Activated naive CD4-positive, alpha-beta T cell treated with Interleukin-2 at 50 U/mL for 16 hours (primary cell): Measurements from ENCODE around the gene NAT8L.

ENCODE experiments used
- DNase-seq: peaks from one replicate; pipeline ENCODE4 v3.0.0-alpha.2; 2020

Gene NAT8L

DNA sequence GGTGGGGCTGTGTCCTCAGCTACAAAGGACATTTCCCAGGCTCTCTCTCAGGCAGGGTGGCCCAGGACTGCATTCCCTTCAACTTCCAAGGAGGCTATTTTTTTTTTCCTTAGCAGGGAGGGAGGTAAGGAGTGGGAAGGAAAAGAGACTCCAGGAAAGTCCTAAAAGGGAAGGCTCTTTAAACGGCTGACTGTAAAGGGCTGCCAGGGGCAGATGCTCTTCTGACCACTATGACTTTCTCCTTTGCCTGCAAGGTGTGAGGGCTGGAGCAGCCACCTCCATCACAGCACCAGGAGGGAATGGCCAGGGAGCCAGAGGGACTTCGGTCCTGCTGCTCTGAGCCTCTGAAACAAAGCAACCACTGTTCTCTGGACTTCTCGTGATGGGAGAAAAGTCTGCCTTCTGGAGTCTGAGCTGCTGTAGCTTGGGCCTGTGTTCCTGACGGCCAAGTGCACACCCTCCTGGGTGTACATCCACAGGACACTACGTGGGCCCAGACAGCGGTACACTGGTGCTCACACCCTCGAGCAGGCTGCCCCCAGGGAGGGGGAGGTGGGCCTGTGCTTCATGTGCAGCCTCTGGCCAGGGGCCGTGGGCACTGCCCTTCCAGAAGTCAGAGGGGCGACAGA lies 17.9 kb downstream of the NAT8L start:
- no peak for DNase-seq

DNA sequence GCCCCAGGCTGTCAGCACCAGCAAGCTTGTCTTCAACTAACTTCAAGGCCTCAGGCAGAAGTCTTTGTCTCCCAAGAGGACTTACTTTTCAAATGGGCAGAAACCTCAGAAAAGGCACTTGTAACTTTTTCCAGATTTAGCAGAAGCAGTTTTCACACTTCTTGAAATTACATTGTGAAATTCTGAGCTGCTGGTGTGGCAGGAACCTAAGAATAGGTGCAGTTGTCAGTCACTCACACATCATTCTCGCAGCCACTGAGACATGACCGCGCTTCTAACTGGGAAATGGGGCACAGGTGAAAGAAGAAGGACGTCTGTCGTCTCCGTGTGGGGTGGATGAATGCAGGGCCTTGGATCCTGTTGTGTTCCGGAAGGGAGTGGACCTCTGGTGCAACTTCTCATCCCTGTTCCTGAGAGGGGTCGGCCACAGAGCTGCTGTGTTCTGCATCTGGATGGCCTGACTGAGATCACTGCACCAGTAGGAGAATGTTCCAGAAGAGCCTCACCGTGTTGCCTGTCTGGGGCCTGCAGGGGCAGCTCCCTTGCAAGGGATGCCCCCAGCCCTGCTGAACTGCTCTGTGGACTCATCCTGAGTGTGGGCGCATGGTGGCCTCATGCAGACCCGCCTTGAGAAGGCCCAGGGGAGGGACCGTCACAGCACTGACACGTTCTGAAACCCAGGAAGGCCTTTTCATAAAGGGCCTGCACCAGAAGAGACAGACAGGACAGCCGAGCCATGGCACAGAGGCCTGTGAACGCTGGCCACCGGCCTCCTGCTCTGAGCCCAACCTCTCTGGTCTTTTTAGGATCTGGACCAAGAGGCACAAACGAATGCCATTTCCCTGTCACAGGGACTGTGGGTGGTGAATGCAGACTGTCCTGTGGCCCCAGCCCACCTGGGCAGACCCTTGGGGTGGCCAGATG lies 18.7 kb downstream of the NAT8L start:
- DNase-seq, result no peak

DNA sequence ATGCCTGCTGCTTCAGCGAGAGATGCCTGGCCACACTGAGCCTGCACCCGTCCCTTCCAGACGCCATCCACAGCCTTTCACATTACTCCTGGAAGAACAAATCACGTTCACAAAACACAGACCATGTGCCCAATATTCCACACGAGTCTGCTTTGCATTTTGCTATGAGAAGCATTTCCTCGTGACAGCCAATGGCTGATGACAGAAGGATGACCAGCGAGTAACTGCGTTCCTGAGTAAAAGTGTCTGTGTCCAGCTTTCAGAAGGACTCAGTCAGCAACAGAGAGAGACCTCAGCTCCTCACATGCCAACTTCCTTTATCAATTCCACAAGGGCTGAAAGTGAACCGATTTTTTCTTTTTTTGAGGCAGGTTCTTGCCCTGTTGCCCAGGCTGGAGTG lies 19.5 kb downstream of the NAT8L start:
- no peak for DNase-seq

DNA sequence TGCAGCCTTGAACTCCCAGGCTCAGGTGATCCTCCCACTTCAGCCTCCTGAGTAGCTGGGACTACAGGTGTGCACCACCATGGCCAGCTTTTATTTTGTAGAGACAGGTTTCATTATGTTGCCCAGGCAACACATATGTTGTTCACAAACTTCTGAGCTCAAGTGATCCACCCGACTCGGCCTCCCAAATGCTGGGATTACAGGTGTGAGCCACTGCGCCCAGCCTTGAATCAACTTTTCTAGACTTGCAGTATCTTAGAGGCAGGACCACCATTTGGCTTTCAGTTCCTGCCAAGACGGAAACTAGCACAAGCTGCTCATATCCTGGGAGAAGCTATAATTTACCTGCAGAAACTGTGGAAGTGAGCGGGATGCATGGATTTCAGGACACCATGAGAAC lies 19.9 kb downstream of the NAT8L start:
- peak; percentile 0 for DNase-seq

DNA sequence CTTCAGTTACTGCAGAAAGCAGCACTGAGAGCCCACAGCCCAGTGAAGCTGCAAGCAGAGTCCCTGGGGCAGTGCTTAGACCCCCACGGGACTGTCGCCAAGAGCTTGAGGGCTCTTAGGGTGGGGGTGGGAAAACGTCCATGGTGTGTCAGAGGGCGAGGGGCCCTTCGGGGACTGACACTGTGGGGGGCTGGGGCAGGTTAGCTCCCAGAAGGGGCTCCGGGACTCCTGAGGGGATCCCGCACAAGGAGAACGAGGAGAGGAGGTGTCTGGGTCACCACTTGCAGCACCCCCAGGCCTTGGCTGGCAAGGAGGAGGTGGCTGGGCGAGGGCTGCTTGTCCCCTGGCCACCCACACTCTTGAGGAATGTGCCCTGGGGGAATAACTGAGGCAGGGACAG lies 20.8 kb downstream of the NAT8L start:
- no peak for DNase-seq

DNA sequence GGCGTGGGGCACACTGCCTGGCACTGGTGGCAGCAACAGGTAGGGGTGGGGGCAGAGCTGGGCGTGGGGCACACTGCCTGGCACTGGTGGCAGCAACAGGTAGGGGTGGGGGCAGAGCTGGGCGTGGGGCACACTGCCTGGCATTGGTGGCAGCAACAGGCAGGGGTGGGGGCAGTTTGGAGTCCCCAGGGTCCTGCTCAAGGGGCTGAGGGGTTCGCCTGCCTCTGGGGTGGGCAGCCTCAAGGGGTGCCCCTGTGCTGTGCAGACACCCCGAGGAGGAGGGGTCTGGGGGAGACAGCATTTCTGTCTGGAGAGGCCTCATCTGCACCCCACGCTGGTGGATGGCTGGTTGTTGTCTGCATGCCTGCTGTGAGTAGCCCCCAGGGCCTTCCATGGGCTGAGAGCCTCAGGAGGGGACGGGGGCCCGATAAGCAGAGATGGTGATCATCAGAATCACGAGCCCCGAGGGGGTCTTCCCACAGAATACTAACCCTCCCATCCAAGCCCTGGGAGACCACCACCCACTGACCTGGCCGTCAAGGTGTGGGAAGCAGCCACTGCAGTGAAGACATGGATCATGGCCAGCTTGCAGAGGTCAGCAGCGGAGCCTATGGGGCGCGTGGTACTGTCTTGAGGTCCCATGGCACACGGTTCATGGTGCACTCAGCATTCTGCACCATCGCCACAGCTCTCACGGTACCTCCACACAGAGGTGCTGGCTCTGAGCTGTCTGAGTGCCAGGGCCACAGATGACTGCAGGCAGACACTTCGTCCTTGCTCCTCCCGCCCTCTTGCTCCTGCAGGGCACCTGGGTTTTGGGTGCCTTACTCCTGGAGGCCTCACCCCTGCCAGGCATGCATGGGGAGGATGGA lies 21.5 kb downstream of the NAT8L start:
- peak; percentile 0 for DNase-seq

DNA sequence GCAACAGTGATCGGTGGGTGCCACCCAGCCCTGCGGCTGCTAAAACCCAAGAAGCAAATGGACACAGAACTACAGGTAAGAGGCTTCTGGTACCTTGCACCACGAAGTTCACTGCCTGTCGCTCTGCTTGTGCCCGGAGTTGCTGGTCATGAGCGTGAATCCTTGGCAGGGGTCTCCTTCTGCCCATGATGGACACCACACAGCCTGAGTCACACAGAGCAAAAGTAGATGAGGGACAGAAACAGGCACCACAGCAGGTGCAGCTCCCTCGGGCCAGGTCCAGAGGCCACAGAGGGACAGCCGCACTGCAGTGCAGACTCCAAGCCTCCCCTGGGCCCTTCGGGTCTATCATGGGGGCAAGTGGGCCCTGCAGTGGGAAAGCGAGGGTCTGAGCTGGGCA lies 22.4 kb downstream of the NAT8L start:
- DNase-seq, result no peak

DNA sequence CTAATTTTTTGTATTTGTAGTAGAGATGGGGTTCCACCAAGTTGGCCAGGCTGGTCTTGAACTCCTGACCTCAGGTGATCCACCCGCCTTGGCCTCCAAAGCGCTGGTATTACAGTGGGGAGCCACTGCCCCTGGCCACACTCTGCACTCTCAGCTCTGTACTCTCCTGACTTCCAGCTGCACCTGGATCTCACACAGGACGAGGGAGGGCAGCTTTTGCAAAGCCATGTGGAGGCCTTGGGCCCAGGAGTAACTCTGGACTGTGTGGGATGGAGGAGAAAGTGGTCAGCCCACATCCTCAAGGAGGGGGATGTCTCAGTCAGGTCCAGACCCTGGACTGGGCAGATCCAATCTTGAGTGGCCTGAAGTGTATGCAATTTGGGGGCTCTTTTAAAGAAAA lies 23.0 kb downstream of the NAT8L start:
- no peak for DNase-seq

DNA sequence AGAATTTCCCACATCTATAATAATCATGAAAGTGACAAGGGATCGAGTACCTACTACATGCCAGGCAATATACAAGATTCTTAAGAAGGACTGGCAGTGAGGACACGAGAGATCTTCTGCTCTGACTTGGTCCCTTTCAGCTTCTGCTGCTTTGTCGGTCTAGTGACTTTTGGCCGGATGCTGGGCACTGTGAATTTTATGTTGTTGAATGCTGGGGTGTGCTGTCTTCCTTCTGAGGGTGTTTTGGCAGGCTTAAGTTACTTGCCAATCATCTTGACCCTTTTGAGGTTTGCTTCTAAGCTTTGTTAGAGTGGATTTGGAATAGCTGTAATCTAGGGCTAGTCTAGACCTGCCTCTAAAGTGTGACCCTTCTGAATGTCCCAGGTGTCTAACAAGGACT lies 23.5 kb downstream of the NAT8L start:
- no peak for DNase-seq

DNA sequence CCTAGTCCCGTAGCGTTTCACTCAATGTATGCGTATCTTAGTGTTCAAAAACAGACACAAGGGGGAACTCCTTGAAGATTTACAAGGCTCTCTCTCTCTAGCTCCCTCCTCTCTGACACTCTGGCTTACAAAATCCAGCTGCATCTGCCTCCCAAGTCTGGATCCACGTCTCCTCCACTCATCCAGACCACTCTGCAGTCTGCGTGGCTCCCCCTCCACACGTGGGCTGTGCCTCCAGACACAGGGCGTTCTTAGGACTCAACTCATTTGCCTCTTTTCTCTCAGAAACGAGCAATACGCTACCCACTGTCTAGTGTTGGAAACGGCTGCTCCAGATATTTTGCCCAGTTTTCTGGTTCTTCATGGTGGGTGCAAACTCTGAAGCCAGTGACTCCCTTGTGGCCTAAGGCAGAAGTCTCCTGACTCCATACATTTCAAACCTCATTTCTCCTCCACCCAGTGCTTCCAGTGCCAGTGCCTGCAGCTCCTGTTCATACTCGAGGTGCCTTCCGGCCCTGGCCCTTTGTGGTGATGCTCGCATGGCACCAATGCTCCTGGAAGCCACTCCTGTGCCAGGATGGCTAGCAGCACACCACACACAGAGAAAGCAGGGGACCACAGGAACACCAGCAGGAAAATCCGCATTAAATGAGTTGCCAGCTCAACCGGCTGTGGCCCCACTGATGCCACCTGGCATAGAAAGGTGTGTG lies 24.1 kb downstream of the NAT8L start:
- DNase-seq, result no peak

DNA sequence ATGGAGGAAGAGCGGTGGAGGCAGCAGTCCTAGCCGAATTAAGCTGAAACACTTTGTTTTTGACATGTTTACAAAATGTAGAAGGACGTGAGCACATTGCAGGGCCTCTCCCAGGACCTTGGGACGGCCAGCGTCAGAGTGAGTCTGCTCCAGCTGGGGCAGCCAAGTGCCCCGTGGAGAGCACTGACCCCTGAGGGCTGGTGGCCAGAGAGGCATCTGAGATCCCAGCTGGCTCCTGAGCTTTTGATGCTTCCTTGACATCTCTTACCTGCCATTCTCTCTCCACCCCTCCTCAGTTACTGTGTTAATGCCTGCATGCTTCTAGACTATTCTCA lies 24.7 kb downstream of the NAT8L start:
- no peak for DNase-seq

DNA sequence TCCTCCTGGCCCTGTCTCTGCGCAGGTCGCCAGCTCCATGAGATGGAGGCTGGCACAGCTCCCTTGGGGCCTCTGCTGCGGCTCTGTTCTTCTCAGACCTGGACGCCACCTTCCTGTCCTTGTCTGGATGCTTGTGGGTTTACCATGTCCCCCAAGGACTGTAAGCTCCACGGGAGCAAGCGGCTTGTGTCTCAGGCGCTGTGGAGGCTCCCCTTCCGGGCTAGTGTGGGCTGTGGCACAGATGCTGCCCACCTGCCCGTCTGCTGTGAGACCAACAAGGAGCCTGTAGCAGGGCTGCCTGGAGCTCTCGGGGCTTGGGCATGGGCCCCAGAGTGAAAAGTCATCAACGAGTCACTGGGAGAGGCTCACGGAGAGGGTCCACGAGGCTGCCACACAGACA lies 25.2 kb downstream of the NAT8L start:
- no peak for DNase-seq

DNA sequence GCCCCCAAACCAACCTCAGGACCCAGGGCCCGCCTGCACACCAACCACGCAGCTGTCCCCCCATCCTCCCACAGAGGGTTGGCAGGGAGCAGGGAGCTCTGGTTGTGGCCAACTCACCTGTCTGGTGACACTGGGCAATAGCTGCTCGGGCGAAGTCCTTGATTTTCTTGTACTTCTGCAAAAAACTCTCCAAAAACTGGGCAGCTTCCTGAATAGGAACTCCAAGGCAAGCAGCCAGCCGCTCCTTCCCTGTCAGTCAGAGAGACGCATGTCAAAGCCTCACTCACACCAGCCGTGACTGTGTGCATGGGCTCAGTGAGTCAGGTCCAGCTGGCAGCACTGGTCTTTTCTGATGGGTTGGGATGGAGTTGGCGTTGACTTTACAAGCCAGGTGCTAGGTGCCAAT lies 26.4 kb downstream of the NAT8L start:
- DNase-seq, result no peak

DNA sequence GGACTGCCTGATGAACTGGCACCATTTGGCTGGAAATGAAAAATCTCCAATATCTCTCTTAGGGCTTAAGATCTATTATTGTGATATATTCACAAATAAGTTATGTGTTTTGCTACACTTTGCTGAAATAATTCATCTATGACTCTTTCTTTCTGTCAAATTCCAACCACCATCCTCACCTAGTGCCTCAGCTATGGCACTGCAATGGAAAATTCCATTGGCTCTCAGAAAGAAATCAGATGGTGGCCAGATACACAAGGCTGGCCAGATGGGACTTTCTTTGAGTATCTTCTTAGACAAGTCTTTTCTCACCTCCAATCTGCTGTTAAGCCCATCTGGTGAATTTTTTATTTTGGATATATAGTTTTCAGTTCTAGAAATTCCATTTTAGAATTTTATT lies 28.0 kb downstream of the NAT8L start:
- no peak for DNase-seq

DNA sequence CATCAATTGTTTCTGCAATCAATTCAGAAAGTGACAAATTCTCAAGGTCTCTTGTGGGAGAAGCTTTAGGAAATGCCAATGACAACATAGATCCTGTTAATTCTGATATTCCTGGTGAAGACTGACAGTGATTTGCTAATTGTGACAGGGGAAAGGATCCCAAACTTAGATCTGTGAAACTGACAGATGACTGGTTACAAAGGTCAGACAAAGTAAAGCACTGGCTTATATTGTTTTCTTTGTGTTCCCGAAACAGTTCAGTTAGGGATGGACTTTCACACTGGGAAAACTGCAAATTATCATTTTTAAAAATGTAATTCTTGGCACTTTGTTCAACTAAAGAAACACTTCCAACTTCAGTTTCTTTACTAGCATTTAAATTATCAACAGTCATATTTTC lies 30.1 kb downstream of the NAT8L start:
- no peak for DNase-seq

DNA sequence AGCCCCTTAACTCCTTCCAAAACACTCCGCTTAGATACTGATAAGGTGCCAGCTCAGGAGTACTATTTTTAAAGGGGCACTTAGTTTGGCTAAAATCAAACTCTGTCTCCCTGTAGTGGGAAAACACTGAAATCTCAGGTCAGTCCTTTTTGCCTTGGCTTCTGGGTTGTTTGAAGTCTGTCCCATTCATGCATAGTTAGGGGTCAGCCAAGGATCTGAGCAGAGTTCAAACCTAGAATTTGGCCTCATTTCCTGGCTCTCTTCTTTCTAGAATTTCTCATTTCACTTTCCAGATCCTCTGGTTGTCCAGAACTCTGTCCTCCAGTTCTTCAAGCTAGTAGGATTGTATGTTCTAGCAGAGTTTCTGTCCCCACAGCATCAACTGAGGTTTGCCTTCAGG lies 31.5 kb downstream of the NAT8L start:
- DNase-seq, result no peak

DNA sequence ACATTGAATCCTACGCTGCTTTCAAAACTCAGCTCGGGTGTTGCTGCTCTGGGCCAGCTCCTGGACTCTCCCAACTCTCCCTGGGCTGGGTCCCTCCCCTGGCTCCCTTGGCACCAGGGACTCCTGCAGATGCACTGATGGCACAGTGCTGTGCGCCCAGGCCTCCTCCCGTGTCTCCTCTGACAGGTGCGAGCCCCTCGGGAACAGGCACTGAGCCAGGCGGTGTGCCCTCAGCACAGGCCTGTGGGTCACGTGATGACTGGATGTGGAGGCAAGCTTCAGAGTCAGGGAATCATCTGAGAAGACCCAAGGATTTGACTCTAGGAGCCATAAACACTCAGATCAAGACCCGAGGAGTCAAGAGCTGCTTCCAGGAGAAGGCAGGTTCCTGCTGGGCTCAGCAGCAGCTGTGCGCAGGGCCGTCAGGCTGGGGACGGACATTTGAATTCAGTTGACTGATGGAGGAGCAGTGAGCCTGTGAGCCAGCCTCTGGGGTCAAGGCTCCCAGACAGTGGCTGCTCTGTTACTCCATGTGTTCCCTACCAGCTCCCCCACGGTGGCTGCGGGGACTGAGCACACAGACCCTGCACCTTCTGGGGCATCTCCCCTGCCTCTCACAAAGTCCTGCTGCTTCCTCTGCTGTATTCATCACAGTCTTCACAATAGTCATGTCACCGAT lies 33.0 kb downstream of the NAT8L start:
- no peak for DNase-seq

DNA sequence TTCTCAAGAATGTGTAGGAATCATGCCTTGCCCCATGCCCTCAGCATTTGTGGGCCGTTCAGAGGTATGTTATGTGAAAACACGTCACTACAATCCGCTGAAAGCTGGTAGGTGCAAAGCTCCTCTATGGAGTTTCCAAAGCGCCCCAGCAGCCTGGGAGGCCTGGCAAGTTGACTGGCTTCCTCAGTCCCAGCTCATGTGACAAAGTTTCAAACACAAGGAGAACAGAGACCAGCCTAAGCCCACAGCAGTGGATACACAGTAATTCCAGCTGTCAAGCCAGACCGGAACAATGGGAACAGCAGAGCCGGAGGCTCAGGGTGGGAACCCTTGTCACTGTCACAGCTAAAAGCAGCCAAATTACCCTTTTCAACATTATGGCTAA lies 33.5 kb downstream of the NAT8L start:
- DNase-seq, result no peak

DNA sequence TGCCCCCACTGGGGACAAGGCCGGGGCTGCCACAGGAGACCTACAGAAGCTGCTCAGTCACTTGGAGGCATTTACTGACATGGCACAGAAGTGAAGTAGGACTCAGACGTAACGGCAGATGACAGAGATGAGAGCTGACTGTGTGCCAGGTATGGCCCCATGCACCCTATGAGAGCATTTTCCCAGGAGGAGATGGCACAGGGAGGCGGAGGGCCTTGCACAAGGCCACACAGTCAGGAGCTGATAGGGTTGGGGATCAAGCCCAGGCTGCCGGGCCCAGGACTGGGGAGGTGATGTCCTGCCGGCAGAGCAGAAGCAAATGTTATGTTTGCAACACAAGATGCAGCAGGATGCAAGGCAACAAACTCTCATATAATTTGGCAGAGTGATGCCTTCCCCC lies 34.1 kb downstream of the NAT8L start:
- DNase-seq, result no peak

DNA sequence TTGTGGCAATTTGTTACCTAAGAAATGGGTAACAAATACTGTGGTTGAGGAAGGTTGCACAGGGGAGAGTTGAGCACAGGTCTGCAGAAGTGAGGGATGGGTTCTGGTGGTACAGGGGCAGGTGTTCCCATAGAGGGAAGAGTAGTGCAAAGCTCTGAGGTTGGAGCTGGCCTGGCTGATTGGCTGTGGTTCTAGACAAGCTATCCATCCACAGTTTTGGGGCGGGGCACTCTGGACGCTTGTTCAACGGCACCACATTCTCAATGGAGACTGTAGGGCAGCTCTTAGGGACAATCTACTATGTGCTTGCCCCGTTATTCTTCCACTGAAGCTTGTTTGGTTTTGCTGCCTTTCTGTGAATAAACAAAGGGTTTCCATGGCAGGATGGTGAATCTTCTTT lies 35.4 kb downstream of the NAT8L start:
- no peak for DNase-seq

DNA sequence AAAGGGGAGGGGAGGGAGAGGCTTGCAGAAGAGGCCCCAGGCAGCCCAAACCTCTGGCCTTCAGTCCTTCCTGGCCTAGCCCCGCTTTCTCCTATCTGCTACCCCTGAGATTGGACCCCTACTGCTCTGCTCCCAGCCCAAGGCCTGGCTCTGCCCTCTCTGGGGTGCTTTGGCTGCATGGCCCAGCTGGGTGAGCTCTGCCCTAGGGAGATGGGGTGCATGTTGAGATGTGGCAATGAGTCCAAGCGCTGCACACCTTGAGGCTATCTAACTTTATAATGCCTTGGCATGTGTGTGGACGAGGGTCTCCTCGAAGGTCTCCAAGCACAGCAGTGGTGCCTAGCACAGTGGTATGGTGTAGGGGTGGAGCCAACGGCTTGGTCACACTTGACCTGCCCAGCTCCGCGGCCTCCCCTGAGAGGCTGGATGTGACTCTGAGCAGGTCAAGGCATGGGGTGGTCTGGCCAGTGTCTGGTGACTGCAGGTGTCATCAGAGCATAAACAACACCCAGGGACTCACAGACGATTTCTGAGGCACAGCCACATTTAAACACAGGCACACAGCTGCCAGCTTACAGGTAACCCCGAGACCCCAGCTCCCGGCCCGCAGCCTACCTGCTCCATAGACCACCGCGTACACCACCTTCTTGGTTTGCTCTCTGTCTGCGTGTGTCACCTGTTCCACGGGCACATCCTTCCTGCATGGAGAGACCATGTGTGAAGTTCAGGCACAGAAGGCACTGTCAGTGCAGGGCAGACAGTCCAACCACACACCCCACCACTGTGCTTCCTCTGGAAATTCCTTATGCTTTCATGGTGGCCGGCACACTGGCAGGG lies 36.3 kb downstream of the NAT8L start:
- no peak for DNase-seq
